GM12875 (cell line): Measurements from ENCODE around the gene ZNF687.

Experiments used
- H3K4me3 ChIP-seq: one replicate; pipeline ENCODE4 v1.5.1; 2011; ENCODE audit warnings: low read depth, low read length, control low read depth
- TF ChIP-seq, protein P1 (sequence below): IDR thresholded peaks from 2 replicates; pipeline ENCODE4 v1.5.1; 2011; ENCODE audit warnings: low read depth, mild to moderate bottlenecking, control low read depth, inconsistent platforms, low read length, moderate library complexity, borderline replicate concordance; ENCODE audit not compliant: insufficient read depth

The ZNF687 gene

DNA sequence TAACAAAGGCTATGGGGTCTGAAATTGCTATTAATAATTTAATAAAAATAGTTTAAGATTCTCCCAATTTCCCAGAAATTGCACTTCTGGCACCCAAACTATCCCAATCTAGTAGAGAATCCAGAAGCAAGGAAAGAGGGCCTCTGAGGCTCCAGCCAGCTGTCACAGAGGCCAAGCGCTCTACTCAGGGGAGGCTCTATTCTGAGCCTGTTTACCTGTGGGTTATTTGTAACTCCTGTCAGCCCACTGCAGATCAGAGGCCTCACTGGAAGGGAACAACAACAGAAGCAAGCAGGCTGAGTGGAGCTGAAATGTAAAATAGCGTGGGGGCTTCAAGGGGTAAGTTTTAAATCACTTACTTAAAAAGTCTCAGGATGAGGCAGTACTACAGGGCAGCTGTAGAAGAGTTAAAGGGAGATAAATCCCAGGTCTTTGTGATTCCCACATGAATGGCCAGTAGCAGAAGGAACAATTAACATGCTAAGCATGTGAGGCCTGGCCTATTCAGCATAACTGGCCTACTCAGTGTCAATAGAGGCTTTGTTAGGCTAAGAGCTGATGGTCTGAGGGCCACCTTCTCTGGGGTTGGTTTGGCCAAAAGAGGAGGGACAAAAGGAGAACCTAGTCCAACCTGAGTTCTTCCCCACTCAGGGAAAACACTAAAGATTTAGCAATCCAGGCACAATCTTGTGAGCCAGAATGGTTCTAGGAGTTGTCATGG is 12.8 kb downstream of the ZNF687 start:
- no peak overlapping the region for H3K4me3 ChIP-seq
- TF ChIP-seq, protein P1, sequence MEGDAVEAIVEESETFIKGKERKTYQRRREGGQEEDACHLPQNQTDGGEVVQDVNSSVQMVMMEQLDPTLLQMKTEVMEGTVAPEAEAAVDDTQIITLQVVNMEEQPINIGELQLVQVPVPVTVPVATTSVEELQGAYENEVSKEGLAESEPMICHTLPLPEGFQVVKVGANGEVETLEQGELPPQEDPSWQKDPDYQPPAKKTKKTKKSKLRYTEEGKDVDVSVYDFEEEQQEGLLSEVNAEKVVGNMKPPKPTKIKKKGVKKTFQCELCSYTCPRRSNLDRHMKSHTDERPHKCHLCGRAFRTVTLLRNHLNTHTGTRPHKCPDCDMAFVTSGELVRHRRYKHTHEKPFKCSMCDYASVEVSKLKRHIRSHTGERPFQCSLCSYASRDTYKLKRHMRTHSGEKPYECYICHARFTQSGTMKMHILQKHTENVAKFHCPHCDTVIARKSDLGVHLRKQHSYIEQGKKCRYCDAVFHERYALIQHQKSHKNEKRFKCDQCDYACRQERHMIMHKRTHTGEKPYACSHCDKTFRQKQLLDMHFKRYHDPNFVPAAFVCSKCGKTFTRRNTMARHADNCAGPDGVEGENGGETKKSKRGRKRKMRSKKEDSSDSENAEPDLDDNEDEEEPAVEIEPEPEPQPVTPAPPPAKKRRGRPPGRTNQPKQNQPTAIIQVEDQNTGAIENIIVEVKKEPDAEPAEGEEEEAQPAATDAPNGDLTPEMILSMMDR = no peak

DNA sequence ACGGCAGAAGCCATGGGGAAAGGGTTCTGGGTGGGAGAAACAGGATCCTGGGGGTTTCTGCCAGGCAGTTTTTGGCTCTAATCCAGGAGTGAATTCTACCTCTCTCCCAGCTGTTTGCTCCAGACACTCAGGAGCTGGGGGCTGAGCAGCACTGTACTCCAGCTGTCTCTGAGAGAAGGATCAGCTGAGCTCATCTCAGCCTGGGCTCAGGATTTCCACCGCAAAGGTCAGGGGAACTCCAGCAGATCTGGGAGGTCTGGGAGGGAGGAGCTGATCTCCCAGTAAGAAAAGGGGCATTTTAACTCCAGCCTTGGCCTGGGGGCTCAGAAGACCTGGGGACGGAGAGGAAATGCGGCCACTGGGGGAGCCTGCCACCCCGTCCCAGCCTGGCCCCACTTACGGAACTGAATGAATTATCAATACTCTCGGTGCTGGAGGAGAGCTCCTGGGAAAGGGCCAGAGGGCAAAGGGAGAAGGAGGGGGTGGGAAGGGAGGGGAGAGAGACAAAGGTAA is 27.8 kb downstream of the ZNF687 start:
- no peak overlapping the region for H3K4me3 ChIP-seq
- TF ChIP-seq, protein P1 = no peak

DNA sequence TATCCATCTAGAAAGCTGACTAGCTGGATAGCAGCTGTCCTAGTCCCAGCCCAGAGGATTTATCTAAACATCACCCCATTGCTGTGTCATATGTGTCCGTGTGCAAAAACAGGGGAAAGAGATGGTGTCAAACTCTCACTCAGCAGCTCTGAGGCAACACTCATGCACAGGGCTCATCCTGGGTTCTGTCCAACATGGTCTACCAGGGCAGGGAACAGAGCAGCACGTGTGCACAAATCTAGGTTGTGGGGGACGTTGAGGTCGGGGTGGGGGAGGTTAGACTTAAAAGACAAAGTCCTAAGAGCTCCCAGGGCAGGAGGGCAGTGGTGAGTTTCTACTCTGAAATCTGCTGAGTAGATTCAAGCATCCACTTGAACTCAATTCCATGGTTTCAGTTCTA is 28.9 kb downstream of the ZNF687 start:
- no peak overlapping the region for H3K4me3 ChIP-seq
- TF ChIP-seq, protein P1 = no peak

DNA sequence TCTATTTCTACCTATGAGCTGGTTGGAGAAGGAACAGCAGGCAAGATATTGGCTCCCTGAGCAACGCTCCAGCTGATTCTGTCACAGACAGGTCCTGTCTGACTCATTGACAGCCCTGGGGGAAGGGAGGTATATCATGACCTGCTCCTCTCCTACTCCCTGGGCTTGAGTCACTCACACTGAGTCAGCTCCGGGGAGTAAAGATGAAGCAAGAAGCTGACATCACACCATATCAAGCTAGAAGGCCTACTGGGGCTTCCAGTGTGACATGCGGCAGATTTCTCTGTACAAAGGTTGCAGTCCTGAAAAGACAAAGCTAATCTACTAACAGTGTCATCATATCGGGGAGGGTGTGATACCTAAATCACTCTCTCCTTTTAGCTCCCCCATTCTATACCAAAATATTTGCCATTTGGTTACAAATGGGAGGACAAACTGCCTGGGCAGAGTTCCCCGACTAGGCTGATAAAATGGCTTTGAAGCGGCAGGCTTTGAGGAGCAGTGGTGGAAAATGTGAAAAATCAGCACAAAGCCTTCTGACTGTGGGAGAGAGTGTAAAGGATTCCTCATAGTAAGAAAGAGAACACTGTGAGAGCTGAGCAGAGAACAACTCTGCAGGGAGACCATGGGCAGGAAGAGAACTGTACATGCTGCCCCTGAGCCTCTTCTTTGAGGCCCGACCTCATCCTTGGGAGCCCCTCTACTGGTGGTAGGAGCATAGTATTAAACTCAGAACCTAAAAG is 29.7 kb downstream of the ZNF687 start:
- TF ChIP-seq, protein P1 = no peak
- H3K4me3 ChIP-seq = no peak overlapping the region

DNA sequence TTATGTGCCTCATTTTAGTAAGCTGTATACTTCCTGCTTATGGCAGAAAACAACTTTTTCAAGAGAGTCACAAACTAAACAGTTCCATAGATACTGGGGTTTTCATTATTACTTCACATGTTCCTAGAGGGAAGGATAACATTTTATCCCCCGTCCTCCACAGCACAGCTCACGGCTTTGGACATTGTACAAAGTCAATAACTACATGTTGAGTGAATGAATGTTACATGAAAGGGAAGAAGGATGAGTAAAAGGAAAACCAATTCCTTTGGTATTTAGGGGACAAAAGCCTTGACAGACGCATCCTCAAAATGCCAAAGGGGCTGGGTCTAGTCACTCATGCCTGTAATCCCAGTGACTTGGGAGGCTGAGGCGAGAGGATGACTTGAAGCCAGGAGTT is 30.3 kb downstream of the ZNF687 start:
- TF ChIP-seq, protein P1 = no peak
- H3K4me3 ChIP-seq = no peak overlapping the region

DNA sequence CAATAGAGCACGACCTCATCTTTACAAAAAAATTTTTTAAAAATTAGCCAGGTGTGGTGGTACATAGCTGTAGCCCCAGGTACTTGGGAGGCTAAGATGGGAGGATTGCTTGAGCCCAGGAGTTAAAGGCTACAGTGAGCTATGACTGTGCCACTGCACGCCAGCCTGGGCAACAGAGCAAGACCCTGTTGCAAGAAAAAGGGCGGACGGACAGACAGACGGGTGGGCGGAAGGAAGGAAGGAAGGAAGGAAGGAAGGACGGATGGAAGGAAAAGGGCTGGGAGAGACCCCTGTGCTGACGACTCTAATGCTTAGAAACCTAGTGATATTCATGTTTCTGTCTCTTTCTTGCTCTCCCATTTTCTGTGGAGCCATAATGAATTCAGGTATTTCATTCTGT is 30.7 kb downstream of the ZNF687 start:
- TF ChIP-seq, protein P1 = no peak
- no peak overlapping the region for H3K4me3 ChIP-seq
